ENCODE measurements around the gene SNX1.

DNA sequence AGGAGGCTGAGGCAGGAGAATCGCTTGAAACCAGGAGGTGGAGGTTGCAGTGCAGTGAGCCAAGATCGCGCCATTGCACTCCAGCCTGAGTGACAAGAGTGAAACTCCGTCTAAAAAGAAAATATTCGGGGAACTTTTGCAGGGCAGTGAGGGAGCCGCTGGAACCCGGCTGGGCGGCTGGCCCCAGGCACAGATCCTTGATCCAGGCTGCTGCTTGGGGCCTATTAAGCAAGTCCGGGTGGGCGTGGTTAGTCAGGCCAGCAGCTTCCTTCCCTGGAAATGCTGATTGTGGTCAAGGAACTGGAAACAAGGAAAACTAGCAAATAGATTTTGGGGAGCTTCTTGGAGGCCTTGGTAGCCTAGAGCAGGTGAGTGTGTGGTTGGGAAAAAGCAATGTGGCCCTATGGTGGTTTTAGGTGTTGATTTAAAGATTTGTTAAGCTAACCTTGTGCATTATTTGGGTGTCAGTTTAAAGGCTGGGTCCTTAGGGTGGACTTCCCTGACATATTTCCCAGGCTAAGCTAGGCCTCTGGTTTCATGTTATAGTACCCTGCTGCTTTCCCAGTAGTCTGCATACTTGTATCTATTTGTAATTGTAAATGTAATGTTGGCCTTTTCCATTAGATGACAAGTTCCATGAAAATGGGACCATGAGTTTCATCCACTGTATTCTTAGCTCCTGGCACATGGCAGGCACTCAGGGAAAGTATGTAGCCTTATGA, 38.0 kb downstream of the SNX1 start:
- TF ChIP-seq REST (IDR thresholded peaks at IDR 0.05; ENCODE audit: insufficient read depth in 1 of 2, low read depth in 2 of 2, low read length in 2 of 2) (no peak), POLR2AphosphoS5 (IDR thresholded peaks at IDR 0.05; ENCODE audit: low read depth, low read length) (no peak), TAF1 (IDR thresholded peaks at IDR 0.05; ENCODE audit: borderline replicate concordance, insufficient read depth, low read length) (no peak), SIN3A (IDR thresholded peaks at IDR 0.05; ENCODE audit: borderline replicate concordance, insufficient read depth, low read length) (no peak)

All from PFSK-1 (cell line).